ENCODE results near the gene EP400. TPM values are rescaled to one million over a fixed set of nuclear protein-coding genes. Genes with fewer than 3 reads are reported as not detected.
"Not testable (repeated sequence)": the region's sequence is repeated elsewhere in the genome, so short reads cannot be mapped to it uniquely, and the experiment has no call there.

Gene EP400
- total RNA-seq, 6 experiments from 2014 or later = 27.5 to 35.3 (median 30.4) TPM

DNA sequence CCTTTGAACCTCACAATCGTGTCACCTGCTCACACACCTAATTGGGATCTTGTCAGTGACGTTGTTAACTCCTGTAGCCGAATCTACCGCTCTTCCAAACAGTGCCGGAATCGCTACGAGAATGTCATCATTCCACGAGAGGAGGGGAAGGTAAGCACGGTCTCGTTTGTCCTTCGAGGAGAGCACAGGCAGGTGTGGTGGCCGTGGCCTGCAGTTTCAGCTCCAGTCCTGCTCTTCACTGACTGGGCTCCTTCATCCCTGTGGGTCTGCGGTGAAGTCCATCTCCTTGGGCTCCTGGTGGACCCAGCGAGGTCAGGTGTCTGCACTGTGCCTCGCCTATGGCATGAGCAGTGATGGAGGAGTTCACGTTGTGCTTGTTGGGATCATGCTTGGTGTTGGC, 96.0 kb downstream of the EP400 start:
- Mint-ChIP-seq H3K27me3 (ENCODE audit: insufficient read depth) (peaks cover 2% of the 10 kb centered on the region), H3K36me3 (ENCODE audit: low read depth) (peaks cover 28% of the 10 kb centered on the region), H3K9me3 (no peaks in the 10 kb centered on the region), H3K27ac (no peak overlapping the region; the same call in 1 of the 2 replicates), H3K4me1 (ENCODE audit: low read depth) (peaks cover 18% of the 10 kb centered on the region), H3K4me3 (no peak overlapping the region)
- no peak for DNase-seq
- TF ChIP-seq, protein P1, sequence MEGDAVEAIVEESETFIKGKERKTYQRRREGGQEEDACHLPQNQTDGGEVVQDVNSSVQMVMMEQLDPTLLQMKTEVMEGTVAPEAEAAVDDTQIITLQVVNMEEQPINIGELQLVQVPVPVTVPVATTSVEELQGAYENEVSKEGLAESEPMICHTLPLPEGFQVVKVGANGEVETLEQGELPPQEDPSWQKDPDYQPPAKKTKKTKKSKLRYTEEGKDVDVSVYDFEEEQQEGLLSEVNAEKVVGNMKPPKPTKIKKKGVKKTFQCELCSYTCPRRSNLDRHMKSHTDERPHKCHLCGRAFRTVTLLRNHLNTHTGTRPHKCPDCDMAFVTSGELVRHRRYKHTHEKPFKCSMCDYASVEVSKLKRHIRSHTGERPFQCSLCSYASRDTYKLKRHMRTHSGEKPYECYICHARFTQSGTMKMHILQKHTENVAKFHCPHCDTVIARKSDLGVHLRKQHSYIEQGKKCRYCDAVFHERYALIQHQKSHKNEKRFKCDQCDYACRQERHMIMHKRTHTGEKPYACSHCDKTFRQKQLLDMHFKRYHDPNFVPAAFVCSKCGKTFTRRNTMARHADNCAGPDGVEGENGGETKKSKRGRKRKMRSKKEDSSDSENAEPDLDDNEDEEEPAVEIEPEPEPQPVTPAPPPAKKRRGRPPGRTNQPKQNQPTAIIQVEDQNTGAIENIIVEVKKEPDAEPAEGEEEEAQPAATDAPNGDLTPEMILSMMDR (IDR thresholded peaks at IDR 0.05) = no peak

DNA sequence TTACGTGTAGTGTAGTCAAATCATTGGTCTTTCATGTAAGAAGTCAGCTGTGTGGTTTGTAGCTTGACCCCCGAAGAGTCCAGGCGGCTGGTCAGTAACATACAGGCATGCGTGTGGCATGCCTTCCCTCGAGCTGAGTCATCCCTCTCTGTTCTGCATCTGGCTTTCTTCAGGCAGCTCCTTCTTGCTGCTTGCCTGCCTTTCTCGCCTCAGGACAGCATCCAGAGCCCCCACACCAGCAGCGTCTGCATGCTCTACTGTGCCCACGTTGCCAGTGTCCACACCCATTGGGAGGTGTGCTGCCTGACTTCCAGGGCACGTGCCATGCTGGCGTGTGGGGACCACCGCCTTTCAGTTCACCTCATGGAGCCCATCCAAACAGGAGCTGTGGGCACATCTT, 96.8 kb downstream of the EP400 start:
- Mint-ChIP-seq H3K4me1 (ENCODE audit: low read depth) (peaks cover 18% of the 10 kb centered on the region), H3K27me3 (ENCODE audit: insufficient read depth) (peaks cover 2% of the 10 kb centered on the region), H3K4me3 (0 out of 2 replicates have a peak overlapping the region, but pooled peaks have one; percentile 23), H3K36me3 (ENCODE audit: low read depth) (peaks cover 36% of the 10 kb centered on the region), H3K9me3 (no peaks in the 10 kb centered on the region), H3K27ac (peak overlapping the region; percentile 74)
- DNase-seq = peak; percentile 93
- TF ChIP-seq, protein P1 (IDR thresholded peaks at IDR 0.05) = no peak

DNA sequence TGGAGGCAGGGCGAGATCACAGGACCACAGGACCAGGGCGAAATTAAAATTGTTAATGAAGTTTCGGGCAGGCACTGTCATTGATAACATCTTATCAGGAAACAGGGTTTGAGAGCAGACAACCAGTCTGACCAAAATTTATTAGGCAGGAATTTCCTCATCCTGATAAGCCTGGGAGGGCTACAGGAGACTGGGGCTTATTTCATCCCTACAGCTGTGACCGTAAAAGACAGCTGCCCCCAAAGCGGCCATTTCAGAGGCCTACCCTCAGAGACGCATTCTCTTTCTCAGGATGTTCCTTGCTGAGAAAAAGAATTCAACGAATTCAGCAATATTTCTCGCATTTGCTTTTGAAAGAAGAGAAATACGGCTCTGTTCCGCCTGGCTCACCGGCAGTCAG, 97.9 kb downstream of the EP400 start:
- H3K27ac Mint-ChIP-seq; DNase-seq; H3K9me3 Mint-ChIP-seq; H3K27me3 Mint-ChIP-seq (ENCODE audit: insufficient read depth); H3K4me3 Mint-ChIP-seq: not testable (repeated sequence)
- peaks cover 36% of the 10 kb centered on the region for H3K36me3 Mint-ChIP-seq (ENCODE audit: low read depth)
- H3K4me1 Mint-ChIP-seq (ENCODE audit: low read depth) = peaks cover 18% of the 10 kb centered on the region

DNA sequence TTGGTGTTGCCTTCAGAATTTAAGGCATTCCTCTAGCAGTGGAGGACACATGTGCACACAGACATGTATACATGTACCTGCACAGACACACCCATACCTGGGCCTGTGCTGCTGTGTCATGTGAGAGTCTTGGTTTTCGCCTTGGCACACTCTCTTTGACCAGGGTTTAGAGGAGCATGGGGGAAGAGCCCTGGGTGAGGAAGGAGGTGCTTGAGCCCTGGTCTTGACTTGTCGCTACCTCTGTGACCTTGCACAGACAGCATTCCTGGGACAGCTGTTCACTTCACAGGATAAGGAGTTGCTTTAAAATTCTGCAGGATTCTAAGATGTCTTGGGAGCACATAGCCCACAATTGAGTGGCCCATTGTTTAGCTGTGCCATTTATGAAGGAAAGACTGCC, 99.7 kb downstream of the EP400 start:
- Mint-ChIP-seq H3K4me3 (no peak overlapping the region), H3K4me1 (ENCODE audit: low read depth) (peaks cover 18% of the 10 kb centered on the region), H3K27me3 (ENCODE audit: insufficient read depth) (peaks cover 2% of the 10 kb centered on the region), H3K36me3 (ENCODE audit: low read depth) (peaks cover 35% of the 10 kb centered on the region), H3K9me3 (no peaks in the 10 kb centered on the region), H3K27ac (no peak overlapping the region)
- TF ChIP-seq, protein P1 (IDR thresholded peaks at IDR 0.05) = no peak
- no peak for DNase-seq

DNA sequence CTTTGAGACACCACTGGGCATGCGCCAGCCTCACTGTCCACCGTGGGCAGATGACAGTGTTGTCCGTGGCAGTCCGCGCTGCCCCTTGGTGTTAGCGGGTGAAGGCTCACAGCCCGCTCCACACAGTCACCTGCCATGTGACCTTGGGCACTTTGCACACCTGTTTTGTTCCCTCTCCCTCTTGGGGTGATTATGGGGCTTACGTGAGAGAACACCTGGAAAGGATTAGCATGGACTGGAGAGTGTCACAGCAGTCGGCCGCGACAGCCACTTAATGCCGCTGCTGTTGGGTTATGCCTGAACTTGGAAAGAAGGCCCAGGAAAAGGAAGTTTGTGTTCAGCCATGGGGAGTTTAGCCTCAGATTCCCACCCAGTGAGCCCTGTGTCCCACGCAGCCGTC, 100.1 kb downstream of the EP400 start:
- Mint-ChIP-seq H3K4me1 (ENCODE audit: low read depth) (peaks cover 18% of the 10 kb centered on the region), H3K27ac (no peak overlapping the region), H3K9me3 (no peaks in the 10 kb centered on the region), H3K27me3 (ENCODE audit: insufficient read depth) (peaks cover 2% of the 10 kb centered on the region), H3K36me3 (ENCODE audit: low read depth) (peaks cover 35% of the 10 kb centered on the region), H3K4me3 (no peak overlapping the region)
- DNase-seq = no peak
- TF ChIP-seq, protein P1 (IDR thresholded peaks at IDR 0.05) = no peak

DNA sequence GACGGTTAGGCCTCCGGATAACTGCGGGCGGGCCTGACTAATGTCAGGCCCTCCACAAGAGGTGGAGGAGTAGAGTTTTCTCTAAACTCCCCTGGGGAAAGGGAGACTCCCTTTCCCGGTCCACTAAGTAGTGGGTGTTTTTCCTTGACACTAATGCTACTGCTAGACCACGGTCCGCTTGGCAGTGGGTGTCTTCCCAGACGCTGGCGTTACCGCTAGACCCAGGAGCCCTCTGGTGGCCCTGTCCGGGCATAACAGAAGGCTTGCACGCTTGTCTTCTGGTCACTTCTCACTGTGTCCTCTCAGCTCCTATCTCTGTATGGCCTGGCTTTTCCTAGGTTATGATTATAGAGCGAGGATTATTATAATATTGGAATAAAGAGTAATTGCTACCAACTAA, 102.0 kb downstream of the EP400 start:
- H3K27me3 Mint-ChIP-seq (ENCODE audit: insufficient read depth); H3K4me3 Mint-ChIP-seq; H3K4me1 Mint-ChIP-seq (ENCODE audit: low read depth); H3K9me3 Mint-ChIP-seq; H3K27ac Mint-ChIP-seq: not testable (repeated sequence)
- peak; percentile 28 for DNase-seq
- H3K36me3 Mint-ChIP-seq (ENCODE audit: low read depth) = peaks cover 29% of the 10 kb centered on the region
- TF ChIP-seq, protein P1 (IDR thresholded peaks at IDR 0.05) = peak; percentile 67

Measured in HFFc6 (cell line).